GM12865 (cell line): ENCODE results near the gene NCOA3.

ENCODE experiments used
- DNase-seq: peaks from one replicate; pipeline ENCODE4 v3.0.0; 2010; ENCODE audit warnings: low read depth
- H3K4me3 ChIP-seq: 2 replicates; pipeline ENCODE4 v1.5.1; 2011; ENCODE audit warnings: mild to moderate bottlenecking, low read depth, low read length, control low read depth
- TF ChIP-seq, protein P1 (sequence below): IDR thresholded peaks from 2 replicates; pipeline ENCODE4 v1.5.1; 2011; ENCODE audit warnings: low read length, control low read depth, low read depth, inconsistent platforms; ENCODE audit not compliant: insufficient read depth; ENCODE audit errors: missing control alignments

The NCOA3 gene

GRCh38 chr20:47503685-47504084, 2.0 kb downstream of the NCOA3 start:
- peak overlapping the region; percentile 89 for H3K4me3 ChIP-seq
- TF ChIP-seq, protein P1, sequence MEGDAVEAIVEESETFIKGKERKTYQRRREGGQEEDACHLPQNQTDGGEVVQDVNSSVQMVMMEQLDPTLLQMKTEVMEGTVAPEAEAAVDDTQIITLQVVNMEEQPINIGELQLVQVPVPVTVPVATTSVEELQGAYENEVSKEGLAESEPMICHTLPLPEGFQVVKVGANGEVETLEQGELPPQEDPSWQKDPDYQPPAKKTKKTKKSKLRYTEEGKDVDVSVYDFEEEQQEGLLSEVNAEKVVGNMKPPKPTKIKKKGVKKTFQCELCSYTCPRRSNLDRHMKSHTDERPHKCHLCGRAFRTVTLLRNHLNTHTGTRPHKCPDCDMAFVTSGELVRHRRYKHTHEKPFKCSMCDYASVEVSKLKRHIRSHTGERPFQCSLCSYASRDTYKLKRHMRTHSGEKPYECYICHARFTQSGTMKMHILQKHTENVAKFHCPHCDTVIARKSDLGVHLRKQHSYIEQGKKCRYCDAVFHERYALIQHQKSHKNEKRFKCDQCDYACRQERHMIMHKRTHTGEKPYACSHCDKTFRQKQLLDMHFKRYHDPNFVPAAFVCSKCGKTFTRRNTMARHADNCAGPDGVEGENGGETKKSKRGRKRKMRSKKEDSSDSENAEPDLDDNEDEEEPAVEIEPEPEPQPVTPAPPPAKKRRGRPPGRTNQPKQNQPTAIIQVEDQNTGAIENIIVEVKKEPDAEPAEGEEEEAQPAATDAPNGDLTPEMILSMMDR, result no peak
- DNase-seq, result peak; percentile 28

- TF ChIP-seq, protein P1, result no peak
- no peak for DNase-seq
- H3K4me3 ChIP-seq, result peak overlapping the region; percentile 89
Observed at GRCh38 chr20:47506335-47506734, 4.6 kb downstream of the NCOA3 start.

DNA sequence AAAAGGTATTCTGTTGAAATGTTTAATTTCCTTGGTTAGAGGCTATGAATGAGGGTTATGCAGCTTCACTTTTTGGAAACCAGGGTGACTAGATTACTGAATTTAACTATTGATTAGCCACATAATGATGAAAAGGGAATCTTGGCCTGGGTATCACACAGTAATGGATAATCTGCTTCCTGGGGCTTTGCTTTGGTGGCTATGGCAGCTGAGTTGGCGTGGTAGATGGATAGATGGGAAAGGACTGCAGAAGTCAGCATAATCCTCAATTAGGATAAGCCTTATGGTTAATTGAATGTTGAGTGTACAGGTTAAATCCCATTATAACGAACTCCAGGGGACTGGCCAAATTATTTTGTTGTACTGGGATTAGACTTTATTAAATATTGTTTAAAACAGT, 5.2 kb downstream of the NCOA3 start:
- no peak for DNase-seq
- TF ChIP-seq, protein P1, result no peak
- peak overlapping the region; percentile 89 for H3K4me3 ChIP-seq

GRCh38 chr20:47507275-47507981, 5.7 kb downstream of the NCOA3 start:
- peak overlapping the region; percentile 89; the same call in 1 of the 2 replicates for H3K4me3 ChIP-seq

DNA sequence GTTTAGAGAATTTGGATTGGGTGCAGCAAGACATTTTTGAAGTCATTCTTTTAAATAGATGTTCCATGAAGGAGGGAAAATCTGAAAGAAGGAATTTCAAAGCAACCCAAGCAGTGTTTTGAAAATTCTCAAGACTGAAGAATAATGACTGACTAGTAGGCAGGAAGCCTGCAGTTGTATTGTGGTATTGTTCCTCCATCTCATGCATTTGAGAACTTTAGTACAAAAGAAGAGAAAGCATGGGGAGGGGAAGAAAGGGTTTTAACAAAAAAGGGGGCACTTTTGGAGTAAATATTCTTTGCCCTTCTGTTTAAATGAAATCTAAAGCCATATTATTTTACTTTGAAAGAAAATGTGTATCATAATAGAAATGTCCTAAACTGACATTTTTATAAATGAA, 6.6 kb downstream of the NCOA3 start:
- H3K4me3 ChIP-seq, result no peak overlapping the region
- TF ChIP-seq, protein P1, result no peak
- DNase-seq, result no peak

More at GRCh38 chr20:47507275-47507981, 5.7 kb downstream of the NCOA3 start:
- peak; percentile 59 for DNase-seq

DNA sequence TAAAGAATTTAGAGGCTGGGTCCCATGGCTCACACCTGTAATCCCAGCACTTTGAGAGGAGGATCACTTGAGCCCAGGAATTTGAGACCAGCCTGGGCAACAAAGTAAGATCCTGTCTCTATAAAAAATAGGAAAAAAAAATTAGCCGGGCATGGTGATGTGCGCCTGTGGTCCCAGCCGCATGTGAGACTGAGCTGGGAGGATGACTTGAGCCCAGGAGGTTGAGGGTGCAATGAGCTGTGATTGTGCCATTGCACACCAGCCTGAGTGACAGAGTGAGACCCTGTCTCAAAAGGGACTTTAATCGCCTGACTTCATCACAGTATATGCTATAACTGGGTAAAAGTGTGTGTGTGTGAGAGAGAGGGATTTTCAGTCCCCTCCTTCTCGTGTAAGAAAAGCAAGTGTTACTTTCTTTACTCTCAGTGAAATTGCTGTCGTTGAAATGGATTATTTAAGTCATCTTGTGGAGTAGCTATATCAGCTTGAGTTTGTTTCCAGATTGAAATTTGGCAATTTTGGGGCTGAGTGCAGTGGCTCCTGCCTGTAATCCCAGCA, 7.5 kb downstream of the NCOA3 start:
- no peak for DNase-seq
- H3K4me3 ChIP-seq, result no peak overlapping the region
- TF ChIP-seq, protein P1, result no peak

- DNase-seq, result no peak
- no peak overlapping the region for H3K4me3 ChIP-seq
- TF ChIP-seq, protein P1, result no peak
Observed at GRCh38 chr20:47509685-47510084, 8.0 kb downstream of the NCOA3 start.
